ENCODE results near the gene UROC1.

The UROC1 gene

DNA sequence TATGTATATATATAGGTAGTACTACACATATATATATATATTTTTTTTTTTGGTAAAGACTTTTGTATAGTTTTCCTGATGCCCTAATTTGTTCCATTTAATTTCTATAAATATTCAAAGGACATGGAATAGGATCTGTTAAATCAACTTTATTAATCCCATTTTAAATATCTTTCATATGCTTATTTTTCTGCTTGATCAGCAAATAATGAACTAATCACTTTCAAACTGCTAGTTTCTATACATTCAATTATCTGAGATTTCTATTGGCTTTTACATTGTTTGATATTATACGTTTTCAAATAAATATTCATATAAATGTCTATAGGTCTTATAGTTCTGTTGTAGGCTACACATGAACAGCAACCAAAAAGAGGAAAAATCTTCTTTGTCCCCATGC lies 63.5 kb downstream of the UROC1 start:
- H3K4me3 ChIP-seq (ENCODE audit: low read length, poor library complexity, severe bottlenecking) = no peak overlapping the region
- H3K27me3 ChIP-seq (ENCODE audit: insufficient read depth, low read length, poor library complexity, severe bottlenecking) = no peaks in the 10 kb centered on the region
- peaks cover 29% of the 10 kb centered on the region for H4K20me1 ChIP-seq (ENCODE audit: insufficient read depth, low read length, poor library complexity, severe bottlenecking)
- no peaks in the 10 kb centered on the region for H3K9me2 ChIP-seq (replicated peaks; ENCODE audit: low read depth, low read length)
- no peaks in the 10 kb centered on the region for H3F3A ChIP-seq (ENCODE audit: low read depth)
- peaks cover 87% of the 10 kb centered on the region for H3K36me3 ChIP-seq (ENCODE audit: insufficient read depth, low read length)
- H2AFZ ChIP-seq (ENCODE audit: low read length) = no peak overlapping the region
- no peak overlapping the region for H3K9ac ChIP-seq (ENCODE audit: low read depth, low read length, poor library complexity, severe bottlenecking)
- H3K4me2 ChIP-seq (ENCODE audit: low read depth, low read length, poor library complexity, severe bottlenecking) = no peak overlapping the region
- no peaks in the 10 kb centered on the region for H3K4me1 ChIP-seq (ENCODE audit: insufficient read depth, low read length, poor library complexity, severe bottlenecking)
- no peaks in the 10 kb centered on the region for H3K9me3 ChIP-seq (ENCODE audit: insufficient read depth, low read depth, low read length)
- TF ChIP-seq CTCF (conservative IDR thresholded peaks at IDR 0.05; ENCODE audit: low read length) (no peak), EZH2phosphoT487 (IDR thresholded peaks at IDR 0.05; ENCODE audit: borderline replicate concordance) (no peak)
- H3K79me2 ChIP-seq (ENCODE audit: insufficient read depth, low read length) = peaks cover 49% of the 10 kb centered on the region

DNA sequence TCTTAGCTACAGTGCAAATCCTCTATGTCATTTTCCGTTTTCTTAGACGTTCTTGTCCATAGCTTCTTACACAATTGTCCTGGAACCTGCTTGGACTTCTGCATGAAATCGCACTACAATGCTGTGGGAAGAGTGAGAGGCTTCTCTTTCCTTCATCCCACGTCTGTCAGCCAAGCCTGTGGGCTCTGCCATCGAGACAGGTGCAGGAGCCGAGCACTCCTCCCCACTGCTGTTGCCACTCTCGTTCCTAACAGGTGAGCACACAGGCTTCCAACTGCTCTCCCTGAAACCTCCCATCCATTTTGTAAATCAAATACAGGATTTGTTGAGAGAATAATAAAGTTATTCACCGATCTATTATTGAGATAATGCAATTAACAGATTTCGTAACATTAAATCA lies 65.4 kb downstream of the UROC1 start:
- H4K20me1 ChIP-seq (ENCODE audit: insufficient read depth, low read length, poor library complexity, severe bottlenecking) = peaks cover 23% of the 10 kb centered on the region

DNA sequence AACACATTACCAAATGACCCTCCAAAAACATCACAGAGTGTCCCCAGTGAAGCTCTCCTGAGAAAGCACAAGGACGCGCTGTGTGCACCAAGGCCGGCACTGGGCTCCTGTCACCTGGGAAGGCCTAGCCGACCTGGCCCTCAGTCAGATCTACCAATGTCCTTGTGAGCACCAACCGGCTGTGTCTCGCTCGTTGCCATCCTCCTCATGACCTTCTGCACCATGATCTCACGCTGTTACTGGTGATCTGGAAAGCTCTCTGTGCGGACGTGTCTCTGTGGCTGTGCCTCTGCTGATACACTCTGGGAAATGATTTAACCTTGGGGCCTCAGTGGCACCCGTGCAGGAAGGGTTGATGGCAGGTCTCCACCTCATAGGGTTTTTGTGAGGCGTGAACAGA lies 66.1 kb downstream of the UROC1 start:
- no peak overlapping the region for H3K4me2 ChIP-seq (ENCODE audit: low read depth, low read length, poor library complexity, severe bottlenecking)
- H3K4me3 ChIP-seq (ENCODE audit: low read length, poor library complexity, severe bottlenecking) = no peak overlapping the region
- H3K79me2 ChIP-seq (ENCODE audit: insufficient read depth, low read length) = peaks cover 31% of the 10 kb centered on the region
- H2AFZ ChIP-seq (ENCODE audit: low read length) = no peak overlapping the region
- no peaks in the 10 kb centered on the region for H3K9me3 ChIP-seq (ENCODE audit: insufficient read depth, low read depth, low read length)
- peaks cover 76% of the 10 kb centered on the region for H3K36me3 ChIP-seq (ENCODE audit: insufficient read depth, low read length)
- peaks cover 16% of the 10 kb centered on the region for H4K20me1 ChIP-seq (ENCODE audit: insufficient read depth, low read length, poor library complexity, severe bottlenecking)
- no peaks in the 10 kb centered on the region for H3F3A ChIP-seq (ENCODE audit: low read depth)
- no peaks in the 10 kb centered on the region for H3K4me1 ChIP-seq (ENCODE audit: insufficient read depth, low read length, poor library complexity, severe bottlenecking)
- H3K9me2 ChIP-seq (replicated peaks; ENCODE audit: low read depth, low read length) = no peaks in the 10 kb centered on the region
- no peaks in the 10 kb centered on the region for H3K27me3 ChIP-seq (ENCODE audit: insufficient read depth, low read length, poor library complexity, severe bottlenecking)
- no peak overlapping the region for H3K9ac ChIP-seq (ENCODE audit: low read depth, low read length, poor library complexity, severe bottlenecking)
- TF ChIP-seq CTCF (conservative IDR thresholded peaks at IDR 0.05; ENCODE audit: low read length) (no peak), EZH2phosphoT487 (IDR thresholded peaks at IDR 0.05; ENCODE audit: borderline replicate concordance) (no peak)

More for the DNA sequence above, 65.4 kb downstream of the UROC1 start:
- Histone ChIP-seq H3F3A (ENCODE audit: low read depth) (no peaks in the 10 kb centered on the region), H3K27me3 (ENCODE audit: insufficient read depth, low read length, poor library complexity, severe bottlenecking) (no peaks in the 10 kb centered on the region), H3K9ac (ENCODE audit: low read depth, low read length, poor library complexity, severe bottlenecking) (no peak overlapping the region), H3K79me2 (ENCODE audit: insufficient read depth, low read length) (peaks cover 38% of the 10 kb centered on the region), H3K9me2 (replicated peaks; ENCODE audit: low read depth, low read length) (no peaks in the 10 kb centered on the region), H3K4me3 (ENCODE audit: low read length, poor library complexity, severe bottlenecking) (no peak overlapping the region), H2AFZ (ENCODE audit: low read length) (no peak overlapping the region), H3K9me3 (ENCODE audit: insufficient read depth, low read depth, low read length) (no peaks in the 10 kb centered on the region), H3K4me2 (ENCODE audit: low read depth, low read length, poor library complexity, severe bottlenecking) (no peak overlapping the region), H3K36me3 (ENCODE audit: insufficient read depth, low read length) (peaks cover 83% of the 10 kb centered on the region), H3K4me1 (ENCODE audit: insufficient read depth, low read length, poor library complexity, severe bottlenecking) (no peaks in the 10 kb centered on the region)
- TF ChIP-seq EZH2phosphoT487 (IDR thresholded peaks at IDR 0.05; ENCODE audit: borderline replicate concordance) (no peak), CTCF (conservative IDR thresholded peaks at IDR 0.05; ENCODE audit: low read length) (no peak)

Measured in Loucy (cell line).